Spleen (tissue), 11 donors: Measurements from ENCODE around the gene MUSTN1. TPM values are rescaled to one million over a fixed set of nuclear protein-coding genes. Genes with fewer than 3 reads are reported as not detected.

Source experiments
- DNase-seq: peaks from one replicate; pipeline ENCODE4 v3.0.0-alpha.2; 2020
- H3K27ac ChIP-seq, 8 donors: fragments of 200-600 bp; sonication (generic) in 7 of 8; 1 replicate in 4 of 8; 2 replicates in 4 of 8; pipeline versions ENCODE4 v1.5.0 to v1.8.0; 2016 to 2021; ENCODE audit warnings: inconsistent platforms in 4 of 8, mild to moderate bottlenecking in 4 of 8, moderate library complexity in 1 of 8
- H3K27me3 ChIP-seq, 7 donors: fragments of 200-600 bp; sonication (generic) in 6 of 7; replicated peaks in 1 of 7; 1 replicate in 4 of 7; 2 replicates in 3 of 7; pipeline versions ENCODE4 v1.5.0 to v1.8.0; 2016 to 2021; ENCODE audit warnings: inconsistent platforms in 3 of 7, mild to moderate bottlenecking in 1 of 7
- H3K36me3 ChIP-seq, 6 donors: fragments of 200-600 bp; sonication (generic) in 5 of 6; 1 replicate in 4 of 6; 2 replicates in 2 of 6; pipeline versions ENCODE4 v1.5.0 to v1.8.0; 2016 to 2021; ENCODE audit warnings: inconsistent platforms in 2 of 6
- H3K4me1 ChIP-seq, 6 donors: fragments of 200-600 bp; sonication (generic) in 5 of 6; 1 replicate in 3 of 6; 2 replicates in 3 of 6; pipeline versions ENCODE4 v1.5.0 to v1.8.0; 2016 to 2021; ENCODE audit warnings: inconsistent platforms in 3 of 6
- H3K4me3 ChIP-seq, 8 donors: fragments of 200-600 bp; sonication (generic) in 7 of 8; 1 replicate in 4 of 8; 2 replicates in 4 of 8; pipeline versions ENCODE4 v1.5.0 to v1.8.0; 2016 to 2021; ENCODE audit warnings: inconsistent platforms in 4 of 8, mild to moderate bottlenecking in 4 of 8, moderate library complexity in 2 of 8
- H3K9me3 ChIP-seq, 8 donors: fragments of 200-600 bp; sonication (generic) in 7 of 8; 1 replicate in 4 of 8; 2 replicates in 4 of 8; pipeline versions ENCODE4 v1.5.0 to v1.8.0; 2016 to 2021; ENCODE audit warnings: inconsistent platforms in 4 of 8
- POLR2A ChIP-seq, 3 donors: fragments of 450-650 bp; IDR thresholded peaks; one replicate each; pipeline ENCODE4 v1.5.1; 2017; ENCODE audit warnings: antibody characterized with exemption in 3 of 3, mild to moderate bottlenecking in 1 of 3
- POLR2AphosphoS5 ChIP-seq, 3 donors: sonication (generic); formaldehyde crosslinking; IDR thresholded peaks; one replicate each; pipeline ENCODE4 v1.5.1; 2017; ENCODE audit warnings: antibody characterized with exemption in 3 of 3
- WGBS, 5 donors: extraction: QIAGEN DNeasy Blood & Tissue Kit in 3 of 5; methylation state at CpG; one replicate each; pipeline versions ENCODE4 v1.1.5 to v1.1.7; 2013 to 2018; 5-methylcytosine and 5-hydroxymethylcytosine counted together
- intact Hi-C: fragments of 100-400 bp; cut with DNase I; formaldehyde crosslinking; loops from one replicate; pipeline ENCODE4 v1.15.0; 2023; ENCODE audit warnings: low total_unique reads
- polyA plus RNA-seq, 3 donors: library from polyadenylated mRNA; stranded (reverse); fragments of 200-250 nt; gene quantifications; one replicate each; pipeline ENCODE4 v1.2.1, GENCODE V29; 2013
- total RNA-seq, 7 donors: library from RNA; depleted of rRNA in 3 of 7; stranded (reverse); fragments of >200 nt in 3 of 7; fragmentation: NEBNext Ultra II Directional in 4 of 7; extraction: Animal tissue kit (Norgen Biotek cat#: 25700) in 4 of 7; gene quantifications; one replicate each; pipeline versions ENCODE4 v1.1.0 to v1.2.1, GENCODE V29; 2016 to 2021
- TF ChIP-seq, protein P1 (sequence below), 11 experiments: fragments of 200-600 bp in 7 of 11; fragments of 450-650 bp in 4 of 11; sonication (generic) in 4 of 11; IDR thresholded peaks in 8 of 11; conservative IDR thresholded peaks in 3 of 11; 1 replicate in 7 of 11; 2 replicates in 4 of 11; pipeline versions ENCODE4 v1.4.0 to v1.8.0; 2016 to 2021; ENCODE audit warnings: antibody characterized with exemption in 11 of 11, inconsistent platforms in 4 of 11, mild to moderate bottlenecking in 1 of 11
- donor health status: healthy with polysubstance abuse.
- donor health status: DM: no; HTN: no; CAD: no; lungs with moderate emphysema.
- donor health status: DM: no; HTN: no; CAD: no.
- donor health status: Bipolar disorder and iron deficiency.
- donor health status: healthy.
- donor health status: DM: no; HTN: no; CAD: no.
- donor health status: DM: yes; HTN: yes; CAD: no.

The MUSTN1 gene
- total and polyA plus RNA-seq, 10 donors = 2.5 to 17.8 (median 5.4) TPM; not detected in 2

- TF ChIP-seq, protein P1, sequence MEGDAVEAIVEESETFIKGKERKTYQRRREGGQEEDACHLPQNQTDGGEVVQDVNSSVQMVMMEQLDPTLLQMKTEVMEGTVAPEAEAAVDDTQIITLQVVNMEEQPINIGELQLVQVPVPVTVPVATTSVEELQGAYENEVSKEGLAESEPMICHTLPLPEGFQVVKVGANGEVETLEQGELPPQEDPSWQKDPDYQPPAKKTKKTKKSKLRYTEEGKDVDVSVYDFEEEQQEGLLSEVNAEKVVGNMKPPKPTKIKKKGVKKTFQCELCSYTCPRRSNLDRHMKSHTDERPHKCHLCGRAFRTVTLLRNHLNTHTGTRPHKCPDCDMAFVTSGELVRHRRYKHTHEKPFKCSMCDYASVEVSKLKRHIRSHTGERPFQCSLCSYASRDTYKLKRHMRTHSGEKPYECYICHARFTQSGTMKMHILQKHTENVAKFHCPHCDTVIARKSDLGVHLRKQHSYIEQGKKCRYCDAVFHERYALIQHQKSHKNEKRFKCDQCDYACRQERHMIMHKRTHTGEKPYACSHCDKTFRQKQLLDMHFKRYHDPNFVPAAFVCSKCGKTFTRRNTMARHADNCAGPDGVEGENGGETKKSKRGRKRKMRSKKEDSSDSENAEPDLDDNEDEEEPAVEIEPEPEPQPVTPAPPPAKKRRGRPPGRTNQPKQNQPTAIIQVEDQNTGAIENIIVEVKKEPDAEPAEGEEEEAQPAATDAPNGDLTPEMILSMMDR (IDR thresholded peaks at IDR 0.05 in 8 of 11, conservative IDR thresholded peaks at IDR 0.05 in 3 of 11) = no peak
- peaks cover 0 to 51% (median 12%) of the 10 kb centered on the region in 6 donors for H3K4me1 ChIP-seq
- H3K36me3 ChIP-seq = peaks cover 0 to 21% (median 3%) of the 10 kb centered on the region in 6 donors
- 80 to 84% (median 81%) methylated on average over 9 of the region's 9 CpGs for WGBS, 5 donors
- H3K9me3 ChIP-seq = no peaks in the 10 kb centered on the region
- H3K27ac ChIP-seq = no peak overlapping the region
- DNase-seq = no peak
- H3K4me3 ChIP-seq = no peak overlapping the region
- intact Hi-C loops = no loop called here
- H3K27me3 ChIP-seq = no peaks in the 10 kb centered on the region
Measured at GRCh38 chr3:52874864-52875587, 40.2 kb upstream of the MUSTN1 start.

GRCh38 chr3:52874160-52874701, 39.4 kb upstream of the MUSTN1 start:
- intact Hi-C loops = no loop called here
- TF ChIP-seq POLR2AphosphoS5 (IDR thresholded peaks at IDR 0.05) (no peak), POLR2A (IDR thresholded peaks at IDR 0.05) (no peak)
- TF ChIP-seq, protein P1 (IDR thresholded peaks at IDR 0.05 in 8 of 11, conservative IDR thresholded peaks at IDR 0.05 in 3 of 11) = no peak
- H3K36me3 ChIP-seq = peaks cover 0 to 13% (median 0%) of the 10 kb centered on the region in 6 donors
- H3K27ac ChIP-seq = peak overlapping the region in 1 of 8 donors; percentile 34
- no peaks in the 10 kb centered on the region for H3K27me3 ChIP-seq
- H3K4me3 ChIP-seq = no peak overlapping the region
- H3K9me3 ChIP-seq = no peaks in the 10 kb centered on the region
- WGBS, 5 donors = 62 to 83% (median 74%) methylated on average over 5 of the region's 5 CpGs
- H3K4me1 ChIP-seq = peaks cover 0 to 51% (median 12%) of the 10 kb centered on the region in 6 donors
- no peak for DNase-seq

GRCh38 chr3:52873433-52874159, 38.8 kb upstream of the MUSTN1 start:
- peaks cover 0 to 7% (median 0%) of the 10 kb centered on the region in 6 donors for H3K36me3 ChIP-seq
- TF ChIP-seq, protein P1 (IDR thresholded peaks at IDR 0.05 in 8 of 11, conservative IDR thresholded peaks at IDR 0.05 in 3 of 11) = no peak
- TF ChIP-seq POLR2A (IDR thresholded peaks at IDR 0.05) (no peak), POLR2AphosphoS5 (IDR thresholded peaks at IDR 0.05) (no peak)
- intact Hi-C loops = no loop called here
- no peak for DNase-seq
- WGBS, 5 donors = 71 to 87% (median 81%) methylated on average over 8 of the region's 8 CpGs
- peak overlapping the region in 1 of 8 donors; percentile 34 for H3K27ac ChIP-seq
- H3K9me3 ChIP-seq = no peaks in the 10 kb centered on the region
- H3K4me1 ChIP-seq = peaks cover 0 to 51% (median 12%) of the 10 kb centered on the region in 6 donors
- no peaks in the 10 kb centered on the region for H3K27me3 ChIP-seq
- no peak overlapping the region for H3K4me3 ChIP-seq

- no peak overlapping the region for H3K4me3 ChIP-seq
- no peaks in the 10 kb centered on the region for H3K27me3 ChIP-seq
- intact Hi-C loops = no loop called here
- no peaks in the 10 kb centered on the region for H3K9me3 ChIP-seq
- DNase-seq = no peak
- H3K4me1 ChIP-seq = peaks cover 0 to 49% (median 12%) of the 10 kb centered on the region in 6 donors
- peaks cover 0 to 12% (median 0%) of the 10 kb centered on the region in 6 donors for H3K36me3 ChIP-seq
- 57 to 85% (median 66%) methylated on average over 3 of the region's 3 CpGs for WGBS, 5 donors
- TF ChIP-seq POLR2AphosphoS5 (IDR thresholded peaks at IDR 0.05) (no peak), POLR2A (IDR thresholded peaks at IDR 0.05) (no peak)
- TF ChIP-seq, protein P1 (IDR thresholded peaks at IDR 0.05 in 8 of 11, conservative IDR thresholded peaks at IDR 0.05 in 3 of 11) = no peak
- H3K27ac ChIP-seq = peak overlapping the region in 1 of 8 donors; percentile 34
Measured at GRCh38 chr3:52872245-52872644, 37.4 kb upstream of the MUSTN1 start.
